Endothelial cell of umbilical vein (primary cell): ENCODE measurements around the gene PRKCD. TPM values are rescaled to one million over a fixed set of nuclear protein-coding genes. Genes with fewer than 3 reads are reported as not detected.

Experiments used
- BruUV-seq: library from RNA; stranded (reverse); fragments of 400-500 nt; replicated peaks from 2 replicates; lab custom pipeline; 2021; lab: Mats Ljungman, UMichigan
- CTCF ChIA-PET: fragments of 300-600, 350-600 bp; sonication (Branson Sonifier 250); formaldehyde crosslinking; loops from one replicate; lab custom pipeline; 2021; ENCODE audit warnings: antibody characterized with exemption, inconsistent platforms; lab: Charles Lee
- POLR2A ChIA-PET: fragments of 300-600, 350-600 bp; sonication (Branson Sonifier 250); formaldehyde crosslinking; loops from one replicate; lab custom pipeline; 2021; ENCODE audit warnings: antibody characterized with exemption, inconsistent platforms; lab: Charles Lee
- DNase-seq: peaks from one replicate; pipeline ENCODE4 v3.0.0-alpha.2; 2011; ENCODE audit warnings: low read depth, low spot score
- FAIRE-seq: peaks from 2 replicates; lab custom pipeline; 2011; peaks lifted over from hg19 to GRCh38; lab: Jason Lieb, UNC
- H2AFZ ChIP-seq: 2 replicates; pipeline ENCODE4 v1.6.0; 2012; ENCODE audit warnings: low read depth, low read length, control low read depth, inconsistent platforms
- H3K27ac ChIP-seq: 2 replicates; pipeline ENCODE4 v1.5.1; 2011; ENCODE audit warnings: low read depth, mild to moderate bottlenecking, control low read depth, low read length, moderate library complexity; ENCODE audit not compliant: insufficient read depth
- H3K27me3 ChIP-seq, 2 experiments: 2 replicates each; pipeline versions ENCODE4 v1.6.0 to v1.6.1; 2011; ENCODE audit warnings: low read length in 2 of 2, mixed read lengths in 1 of 2; ENCODE audit not compliant: control insufficient read depth in 2 of 2, insufficient read depth in 2 of 2
- H3K36me3 ChIP-seq, 2 experiments: 2 replicates in 1 of 2; 3 replicates in 1 of 2; pipeline ENCODE4 v1.5.1; 2011; ENCODE audit warnings: low read length in 2 of 2, mild to moderate bottlenecking in 1 of 2, moderate library complexity in 1 of 2; ENCODE audit not compliant: control insufficient read depth in 2 of 2, insufficient read depth in 2 of 2; ENCODE audit errors: extremely low read depth in 1 of 2
- H3K4me1 ChIP-seq: 3 replicates; pipeline ENCODE4 v1.5.1; 2011; ENCODE audit warnings: mild to moderate bottlenecking, low read length; ENCODE audit not compliant: control insufficient read depth, insufficient read depth; ENCODE audit errors: extremely low read depth
- H3K4me2 ChIP-seq: 2 replicates; pipeline ENCODE4 v1.6.1; 2011; ENCODE audit warnings: low read length, control low read depth, mixed read lengths; ENCODE audit not compliant: insufficient read depth
- H3K4me3 ChIP-seq, 3 experiments: fragments of 200-600 bp in 1 of 3; sonication (generic), shearing (Covaris generic) in 1 of 3; replicated peaks in 1 of 3; 2 replicates each; pipeline ENCODE4 v1.5.1; 2011 to 2016; ENCODE audit warnings: control low read depth in 3 of 3, low read length in 3 of 3, mild to moderate bottlenecking in 2 of 3, inconsistent platforms in 1 of 3, low read depth in 1 of 3, moderate library complexity in 1 of 3; ENCODE audit not compliant: insufficient read depth in 1 of 3
- H3K79me2 ChIP-seq: 2 replicates; pipeline ENCODE4 v1.6.0; 2012; ENCODE audit warnings: low read length, inconsistent platforms; ENCODE audit not compliant: control insufficient read depth, insufficient read depth
- H3K9ac ChIP-seq: replicated peaks from 2 replicates; pipeline ENCODE3; 2011; ENCODE audit warnings: low read length, control low read depth; ENCODE audit not compliant: insufficient read depth; ENCODE audit errors: extremely low read depth
- H3K9me1 ChIP-seq: replicated peaks from 3 replicates; pipeline ENCODE4 v1.6.0; 2011; ENCODE audit warnings: mild to moderate bottlenecking, low read length; ENCODE audit not compliant: control insufficient read depth, insufficient read depth; ENCODE audit errors: extremely low read depth
- H3K9me3 ChIP-seq: replicated peaks from 2 replicates; pipeline ENCODE4 v1.5.1; 2012; ENCODE audit warnings: low read length, inconsistent platforms; ENCODE audit not compliant: control insufficient read depth, insufficient read depth
- H4K20me1 ChIP-seq: replicated peaks from 2 replicates; pipeline ENCODE3; 2011; ENCODE audit warnings: mild to moderate bottlenecking, low read length; ENCODE audit not compliant: control insufficient read depth, insufficient read depth; ENCODE audit errors: extremely low read depth
- CTCF ChIP-seq, 2 donors: IDR thresholded peaks; 1 replicate in 1 of 2; 2 replicates in 1 of 2; pipeline ENCODE4 v1.5.1; 2011; ENCODE audit warnings: low read length in 2 of 2, mild to moderate bottlenecking in 2 of 2, moderate library complexity in 2 of 2, control low read depth in 1 of 2, inconsistent platforms in 1 of 2, low read depth in 1 of 2; ENCODE audit not compliant: insufficient read depth in 1 of 2; ENCODE audit errors: extremely low read depth in 1 of 2
- EZH2 ChIP-seq: IDR thresholded peaks from 2 replicates; pipeline ENCODE4 v1.6.1; 2012; ENCODE audit warnings: borderline replicate concordance, low read depth, mild to moderate bottlenecking, moderate library complexity, low read length, inconsistent platforms; ENCODE audit not compliant: severe bottlenecking
- FOS ChIP-seq: IDR thresholded peaks from 2 replicates; pipeline ENCODE4 v1.6.1; 2011; ENCODE audit warnings: mild to moderate bottlenecking, low read length, moderate library complexity, borderline replicate concordance; ENCODE audit not compliant: insufficient read depth
- GATA2 ChIP-seq: IDR thresholded peaks from 2 replicates; pipeline ENCODE4 v1.7.0; 2011; ENCODE audit warnings: low read depth, mild to moderate bottlenecking, moderate library complexity, mixed read lengths, low read length; ENCODE audit not compliant: insufficient read length, insufficient read depth
- JUN ChIP-seq: IDR thresholded peaks from 2 replicates; pipeline ENCODE4 v1.6.1; 2011; ENCODE audit warnings: borderline replicate concordance, low read depth; ENCODE audit not compliant: insufficient read length, insufficient read depth
- MAX ChIP-seq: IDR thresholded peaks from 2 replicates; pipeline ENCODE4 v1.6.1; 2011; ENCODE audit not compliant: insufficient read depth, insufficient read length
- MYC ChIP-seq: IDR thresholded peaks from one replicate; pipeline ENCODE4 v1.6.1; 2011; ENCODE audit warnings: mild to moderate bottlenecking, low read depth, low read length
- POLR2A ChIP-seq: IDR thresholded peaks from 2 replicates; pipeline ENCODE4 v1.6.1; 2012; ENCODE audit warnings: low read depth, mild to moderate bottlenecking, control low read depth, low read length
- POLR2AphosphoS5 ChIP-seq: IDR thresholded peaks from 2 replicates; pipeline ENCODE4 v1.6.1; 2012; ENCODE audit warnings: low read depth, mild to moderate bottlenecking, control low read depth, low read length, moderate library complexity; ENCODE audit not compliant: insufficient read depth
- dilution Hi-C: fragments of 300-500 bp; cut with MboI; formaldehyde crosslinking; loops from one replicate; pipeline ENCODE4 v1.15.0; 2019; ENCODE audit warnings: low sequenced_read_pairs; ENCODE audit not compliant: extremely low pct_ligation_motif_present
- intact Hi-C: fragments of 100-400 bp; cut with micrococcal nuclease; formaldehyde crosslinking; loops from one replicate; pipeline ENCODE4 v1.10.0; 2022
- polyA plus RNA-seq, 4 experiments: library from polyadenylated mRNA; depleted of rRNA in 3 of 4; stranded (reverse) in 3 of 4; unstranded in 1 of 4; fragments of >200 nt; gene quantifications; 2 replicates each; pipeline versions ENCODE4 v1.2.1 to v1.2.3, GENCODE V29; 2011 to 2012; ENCODE audit warnings: missing spikeins in 1 of 4
- total RNA-seq: library from RNA; stranded (reverse); gene quantifications from 2 replicates; pipeline ENCODE4 v1.2.3, GENCODE V29; 2021

The PRKCD gene
- total and polyA plus RNA-seq, 2 donors (not counting 3 experiments of a cell fraction or from before 2014, with no cell fraction given), result 15.5 to 19.0 TPM

- FAIRE-seq (no peak), DNase-seq (no peak)
- ChIA-PET CTCF (interaction anchor here (1.0 kb wide), 1 partner anchor 20 kb away, joined by 3 read pairs; no protein-coding TSS in a partner anchor), POLR2A (no interaction called here)
- peaks cover 2% of the 10 kb centered on the region for H4K20me1 ChIP-seq
- peaks cover 23 to 25% of the 10 kb centered on the region in 2 experiments for H3K36me3 ChIP-seq
- H3K9me3 ChIP-seq, result no peaks in the 10 kb centered on the region
- no TSS peak for BruUV-seq
- intact Hi-C loops, result no loop called here
- no peaks in the 10 kb centered on the region for H3K27me3 ChIP-seq
- peaks cover 38% of the 10 kb centered on the region for H3K4me1 ChIP-seq
- H3K27ac ChIP-seq, result no peak overlapping the region
- H3K4me3 ChIP-seq, result no peak overlapping the region
- TF ChIP-seq JUN (no peak), POLR2AphosphoS5 (no peak), MYC (no peak), EZH2 (no peak), FOS (no peak), POLR2A (no peak), MAX (no peak), CTCF (IDR thresholded peaks at IDR 0.05; ENCODE audit: extremely low read depth in 1 of 2, insufficient read depth in 1 of 2, low read depth in 1 of 2, low read length in 2 of 2) (no peak), GATA2 (no peak)
- H3K79me2 ChIP-seq, result peaks cover 74% of the 10 kb centered on the region
- no peak overlapping the region for H2AFZ ChIP-seq
- H3K4me2 ChIP-seq, result no peak overlapping the region
- dilution Hi-C loops, result no loop called here
- H3K9ac ChIP-seq, result no peak overlapping the region
- no peaks in the 10 kb centered on the region for H3K9me1 ChIP-seq
Observed at GRCh38 chr3:53240989-53241972, 80.3 kb downstream of the PRKCD start.
